AG09319 (cell line): Measurements from ENCODE around the gene AGTRAP.

Experiments
- DNase-seq: peaks from one replicate; pipeline ENCODE4 v3.0.0-alpha.2; 2010; ENCODE audit warnings: low read depth; ENCODE audit errors: extremely low read depth
- CTCF ChIP-seq: IDR thresholded peaks from 2 replicates; pipeline ENCODE4 v1.5.1; 2011; ENCODE audit warnings: low read depth, mild to moderate bottlenecking, inconsistent platforms, low read length, moderate library complexity

AGTRAP gene

GRCh38 chr1:11784993-11785769 is 49.2 kb downstream of the AGTRAP start:
- TF ChIP-seq CTCF, result peak; percentile 90
- DNase-seq, result no peak

- no peak for DNase-seq
- TF ChIP-seq CTCF, result no peak
These were observed 50.2 kb downstream of the AGTRAP start for GRCh38 chr1:11786168-11786567.

- TF ChIP-seq CTCF, result no peak
- peak; percentile 34 for DNase-seq
These were observed 51.4 kb downstream of the AGTRAP start for GRCh38 chr1:11787251-11787803.

- DNase-seq, result no peak
- no peak for TF ChIP-seq CTCF
These were observed 52.0 kb downstream of the AGTRAP start for GRCh38 chr1:11787804-11788436.

- no peak for TF ChIP-seq CTCF
These were observed 52.7 kb downstream of the AGTRAP start for GRCh38 chr1:11788549-11789053.

GRCh38 chr1:11789126-11790067 is 53.5 kb downstream of the AGTRAP start:
- DNase-seq, result no peak
- no peak for TF ChIP-seq CTCF

More at GRCh38 chr1:11788549-11789053, 52.7 kb downstream of the AGTRAP start:
- DNase-seq, result no peak
